Brain pericyte (primary cell): ENCODE results near the gene GRIA4.

ENCODE experiments used
- DNase-seq: peaks from one replicate; pipeline ENCODE4 v3.0.0-alpha.2; 2012; ENCODE audit warnings: low read depth, low spot score

Gene GRIA4

GRCh38 chr11:105786741-105787140 is 176.9 kb downstream of the GRIA4 start:
- no peak for DNase-seq

DNA sequence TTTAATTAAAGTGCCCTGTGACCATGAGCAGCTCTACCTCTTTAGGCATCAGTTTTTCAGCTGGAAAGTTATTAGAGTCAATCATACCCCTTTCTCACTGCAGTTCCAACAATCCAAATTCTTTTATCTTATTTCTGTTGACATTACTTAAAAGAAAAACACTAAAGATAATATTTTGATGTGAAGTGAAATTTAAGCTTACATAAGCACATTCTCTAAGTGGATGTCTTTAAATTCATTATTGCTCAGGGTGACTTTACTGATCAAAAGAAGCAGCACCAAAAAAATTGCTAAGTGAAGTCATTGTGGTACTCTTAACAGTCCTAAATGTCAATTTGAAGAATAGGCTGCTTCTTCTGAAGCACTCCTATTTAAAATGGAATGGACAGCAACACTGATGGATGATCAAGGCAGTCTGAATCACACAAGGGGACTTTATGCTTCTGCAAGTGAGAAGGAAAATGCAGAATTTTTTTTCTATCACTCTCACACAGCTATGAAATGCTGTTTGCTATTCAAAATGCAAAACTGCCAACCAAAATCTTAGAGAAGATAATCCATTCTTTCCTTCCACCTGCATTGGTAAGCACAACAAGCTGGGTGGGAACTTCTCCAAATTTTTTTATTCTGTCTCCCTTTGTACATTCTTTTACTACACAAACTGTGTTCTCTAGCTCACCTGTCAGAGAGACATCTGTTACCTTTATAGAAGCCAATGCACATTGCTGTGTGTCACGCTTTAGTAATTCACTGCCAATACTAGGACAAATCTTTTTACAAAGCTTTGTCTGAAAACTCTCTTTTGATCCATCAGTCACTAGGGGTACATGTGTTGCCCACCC is 179.9 kb downstream of the GRIA4 start:
- no peak for DNase-seq

DNA sequence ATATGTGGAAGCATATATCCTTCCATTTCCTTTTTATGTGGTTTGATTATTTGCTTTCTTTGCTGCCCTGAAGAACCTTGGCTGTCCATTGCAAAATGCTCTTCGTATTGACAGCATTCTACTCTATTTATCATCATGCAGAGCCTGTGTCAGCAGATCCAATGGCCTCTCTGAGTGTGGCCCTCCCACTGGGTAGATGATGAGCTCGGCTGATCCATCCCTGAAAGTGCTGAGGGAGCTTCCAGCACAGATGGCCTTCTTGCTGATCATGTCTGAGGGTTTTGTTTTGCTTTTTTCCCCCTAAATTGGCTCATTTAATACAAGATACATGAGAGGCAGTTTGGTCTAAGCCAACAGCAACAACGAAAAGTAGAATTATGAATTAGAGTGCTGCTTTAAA is 181.0 kb downstream of the GRIA4 start:
- peak; percentile 1 for DNase-seq

DNA sequence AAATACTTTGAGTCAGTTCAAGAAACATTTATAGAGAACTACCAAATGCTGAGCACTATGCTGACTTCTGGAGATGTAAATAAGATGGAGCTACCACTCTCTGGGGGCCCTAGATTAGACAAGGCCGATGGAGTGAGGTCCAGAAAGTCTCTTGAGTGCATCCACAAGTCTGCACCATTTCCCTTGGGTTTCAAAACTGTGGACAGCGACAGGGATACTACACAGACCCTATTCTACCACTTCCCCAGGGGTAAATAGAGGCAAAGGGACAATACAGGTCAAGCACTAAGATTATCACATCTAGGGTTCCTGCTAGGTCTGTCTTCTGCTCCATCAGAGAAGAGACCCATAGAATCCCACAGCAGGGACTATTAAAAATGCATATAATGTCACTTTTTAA is 183.2 kb downstream of the GRIA4 start:
- no peak for DNase-seq

- DNase-seq, result no peak
Measured at GRCh38 chr11:105799263-105799662, 189.4 kb downstream of the GRIA4 start.

- DNase-seq, result no peak
Measured at GRCh38 chr11:105799728-105800462, 190.0 kb downstream of the GRIA4 start.

DNA sequence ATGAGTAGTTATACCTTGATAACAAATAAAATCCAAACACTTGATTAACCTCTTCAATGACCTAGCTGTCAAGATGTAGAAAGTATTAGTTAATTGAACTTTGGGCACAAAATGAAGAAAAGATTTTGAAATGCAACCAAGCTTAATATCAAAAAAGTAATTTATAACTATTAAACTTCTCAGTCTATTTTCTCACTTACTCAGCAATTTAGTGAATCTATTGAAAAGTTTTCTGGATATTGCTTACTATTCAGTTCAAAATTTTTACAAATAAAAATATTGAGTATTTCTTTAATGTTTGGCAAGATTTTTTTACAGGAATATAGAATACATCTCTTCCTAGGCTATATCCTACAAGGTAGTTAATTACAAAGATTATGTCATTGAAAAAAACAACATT is 192.5 kb downstream of the GRIA4 start:
- no peak for DNase-seq

DNA sequence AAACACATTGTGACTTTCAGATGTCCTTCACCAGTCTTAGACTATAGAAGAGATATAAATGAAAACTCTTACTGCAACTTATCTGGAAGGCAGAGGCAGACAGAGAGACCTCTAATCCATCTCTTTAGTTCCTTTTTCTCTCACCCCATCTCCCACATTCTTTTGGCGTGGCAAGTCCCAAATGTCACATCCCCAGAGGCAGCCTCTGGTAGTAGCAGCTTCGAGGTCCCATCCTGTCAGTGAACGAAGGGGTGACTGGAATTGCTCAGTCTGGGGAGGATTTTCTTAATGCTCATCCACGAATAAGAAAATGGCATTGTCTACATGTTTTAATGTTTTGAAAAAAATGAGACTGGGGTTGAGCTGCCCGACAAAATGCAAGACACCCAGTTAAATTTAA is 201.4 kb downstream of the GRIA4 start:
- no peak for DNase-seq

DNA sequence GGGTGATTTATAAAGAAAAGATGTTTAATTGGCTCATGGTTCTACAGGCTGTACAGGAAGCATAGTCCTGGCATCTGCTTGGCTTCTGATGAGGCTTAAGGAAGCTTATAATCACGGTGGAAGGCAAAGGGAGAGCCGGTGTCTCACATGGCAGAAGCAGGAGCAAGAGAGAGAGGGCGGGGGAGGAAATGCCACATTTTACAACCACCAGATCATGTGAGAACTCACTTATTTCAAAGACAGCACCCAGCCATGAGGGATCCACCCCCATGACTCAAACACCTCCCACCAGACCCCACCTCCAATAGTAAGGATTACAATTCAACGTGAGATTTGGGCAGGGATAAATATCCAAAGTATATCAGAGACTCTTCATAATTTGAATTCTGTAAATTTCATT is 211.5 kb downstream of the GRIA4 start:
- DNase-seq, result no peak

- no peak for DNase-seq
Measured at GRCh38 chr11:105821781-105822180, 211.9 kb downstream of the GRIA4 start.

DNA sequence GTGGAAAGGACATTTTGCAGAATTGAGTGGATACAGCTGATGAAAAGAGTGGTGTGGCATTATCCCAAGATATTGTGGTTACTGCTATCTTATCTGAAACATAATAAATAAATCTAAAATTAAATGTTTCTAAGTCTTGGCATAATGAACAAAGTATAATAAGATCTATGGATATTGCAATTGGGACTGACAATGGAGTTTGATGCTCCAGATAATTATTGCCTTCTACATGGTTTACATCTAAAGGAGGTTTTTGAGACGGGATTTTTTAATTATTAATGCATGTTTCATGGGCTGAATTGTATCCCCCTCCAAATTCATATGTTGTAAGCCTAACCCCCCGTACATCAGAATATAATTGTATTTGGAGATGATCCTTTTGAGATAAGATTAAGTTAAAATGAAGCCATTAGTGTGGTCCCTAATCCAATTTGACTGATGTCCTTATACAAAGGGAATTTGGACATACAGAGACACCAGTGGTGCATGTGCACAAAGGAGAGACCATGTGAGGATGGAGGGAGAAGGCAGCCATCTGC is 213.7 kb downstream of the GRIA4 start:
- no peak for DNase-seq

DNA sequence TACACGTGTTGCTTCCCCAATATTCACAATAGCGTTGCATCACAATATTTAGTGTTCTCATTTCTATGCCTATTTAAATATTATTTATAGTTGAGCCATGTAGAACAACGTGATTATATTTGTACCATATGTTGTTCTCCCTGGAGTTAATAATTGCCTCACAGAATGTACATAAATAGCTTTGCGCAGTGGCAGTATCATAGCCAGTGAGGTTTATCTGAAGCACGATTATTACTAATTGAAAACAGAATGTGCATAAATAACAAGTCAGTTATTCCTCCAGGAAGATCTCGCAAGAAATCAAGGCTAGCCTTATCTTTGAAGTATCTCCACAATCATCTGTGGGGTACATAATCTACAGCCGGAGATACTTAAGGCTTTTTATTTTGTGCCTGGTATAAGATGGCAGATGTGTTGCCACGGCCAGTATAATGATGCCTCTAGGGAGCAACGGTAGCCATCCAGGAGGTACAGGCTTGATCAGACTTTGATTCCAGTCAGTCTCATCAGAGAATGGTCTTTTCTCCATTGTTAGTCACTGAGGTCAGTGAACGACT is 214.7 kb downstream of the GRIA4 start:
- DNase-seq, result no peak

DNA sequence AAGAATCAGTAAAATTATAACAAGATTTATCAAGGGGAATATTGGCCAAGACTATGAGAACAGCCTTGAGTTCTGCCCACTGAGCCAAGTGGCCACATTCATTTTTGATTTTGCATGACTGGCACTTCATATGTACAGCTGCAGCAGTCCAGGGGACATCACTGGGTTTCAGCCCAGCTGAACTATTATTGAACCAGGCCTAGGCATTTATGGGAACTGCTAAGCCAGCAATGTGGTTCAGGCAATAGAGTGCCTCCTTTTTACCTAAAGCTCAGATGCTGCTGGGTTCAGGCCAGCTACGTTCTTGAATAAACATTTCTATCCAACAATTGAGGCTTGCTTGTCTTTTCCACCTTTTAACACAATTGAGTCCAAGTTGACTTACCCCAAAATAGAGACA is 215.3 kb downstream of the GRIA4 start:
- DNase-seq, result no peak

- no peak for DNase-seq
Measured at GRCh38 chr11:105827906-105828305, 218.0 kb downstream of the GRIA4 start.

DNA sequence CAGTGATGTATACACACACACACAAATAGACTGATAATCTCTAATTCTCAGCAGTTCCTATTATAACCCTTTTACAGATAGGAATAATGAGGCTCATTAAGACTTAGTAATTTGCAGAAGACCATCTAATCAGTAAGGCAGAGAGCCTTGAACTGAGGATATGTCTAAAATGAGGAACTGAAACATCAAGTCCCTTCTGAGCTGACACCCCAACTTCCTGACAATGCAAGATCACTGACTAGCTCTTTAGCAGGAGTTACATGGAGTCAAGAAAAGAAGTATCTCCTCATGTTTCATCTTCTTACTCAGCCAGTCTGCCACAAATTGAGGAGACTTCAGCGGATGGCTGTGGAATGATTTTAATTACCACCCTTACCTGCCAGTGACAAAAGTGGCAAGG is 219.2 kb downstream of the GRIA4 start:
- no peak for DNase-seq

DNA sequence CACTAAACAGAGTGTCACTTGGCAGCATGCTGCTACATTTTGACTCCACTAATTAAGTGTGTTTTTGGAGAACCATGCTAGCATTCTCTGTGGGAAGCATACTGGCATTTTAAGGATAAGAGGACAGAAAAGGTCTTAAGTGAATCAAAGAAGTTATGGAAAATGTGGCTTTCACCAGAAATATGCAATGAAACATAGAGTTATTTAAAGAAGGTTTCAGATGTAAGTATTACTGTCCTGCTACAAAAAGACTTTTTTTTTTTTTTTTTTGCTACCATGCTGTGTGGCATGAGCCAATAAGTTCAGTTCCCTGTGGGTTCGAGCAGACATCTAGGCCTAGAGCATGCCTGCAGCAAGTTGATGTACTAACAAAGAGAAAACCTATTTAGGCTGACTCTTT is 224.6 kb downstream of the GRIA4 start:
- DNase-seq, result no peak

GRCh38 chr11:105838668-105839384 is 229.0 kb downstream of the GRIA4 start:
- no peak for DNase-seq

DNA sequence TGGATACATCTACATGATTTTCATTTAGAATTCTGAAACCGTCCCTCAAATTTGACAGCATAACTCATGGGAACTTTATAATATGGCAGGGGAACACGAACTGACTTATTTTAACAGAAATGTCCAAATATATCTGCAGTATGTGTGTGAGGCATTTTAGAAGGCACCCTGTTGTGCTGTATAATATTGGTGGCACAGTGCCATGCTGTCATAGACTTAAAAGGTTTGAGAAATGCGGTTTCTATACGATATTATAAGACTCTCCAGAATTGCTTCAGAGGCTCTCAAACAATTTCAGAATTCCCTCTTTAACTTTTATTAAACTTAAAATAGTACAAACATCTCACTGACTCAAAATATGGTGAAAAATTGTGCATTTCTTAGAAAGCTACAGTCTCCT is 230.5 kb downstream of the GRIA4 start:
- DNase-seq, result peak; percentile 36

DNA sequence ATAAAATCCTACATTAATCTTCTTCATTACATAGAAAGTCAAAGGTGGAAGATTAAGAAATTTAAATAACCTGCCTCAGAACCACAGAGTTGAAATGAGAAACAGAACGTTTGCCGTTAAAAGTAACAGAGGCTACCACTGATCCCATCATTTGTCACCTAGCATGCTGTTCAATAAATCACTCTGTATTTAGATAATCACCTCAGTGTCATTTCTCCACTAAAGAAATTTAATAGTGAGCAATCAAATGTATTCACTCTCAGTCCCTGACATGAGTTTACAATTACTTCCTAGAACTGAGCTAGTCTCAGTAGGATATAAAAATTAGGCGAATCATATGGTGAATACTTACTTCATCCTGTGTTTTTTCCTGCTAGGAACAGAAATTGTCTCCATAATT is 242.5 kb downstream of the GRIA4 start:
- DNase-seq, result no peak

GRCh38 chr11:105854269-105854668 is 244.4 kb downstream of the GRIA4 start:
- DNase-seq, result no peak

DNA sequence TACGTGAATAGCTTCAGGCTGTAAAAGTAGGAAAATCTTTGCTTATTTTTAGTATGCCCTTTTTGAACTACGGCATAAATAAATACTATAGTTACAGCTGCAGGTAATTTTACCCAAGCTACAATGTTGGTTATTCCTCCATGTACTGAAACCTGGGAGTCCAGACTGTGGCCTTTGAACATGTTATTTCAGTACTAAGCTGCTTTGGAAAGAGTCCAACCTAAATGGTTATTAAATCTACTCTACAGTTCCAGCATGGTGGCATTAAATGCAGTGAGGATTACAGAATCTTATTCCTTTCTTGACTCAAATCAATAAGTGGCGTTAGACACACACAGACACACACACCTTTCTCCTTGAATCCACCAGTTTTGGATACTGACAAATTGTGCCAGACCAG is 247.1 kb downstream of the GRIA4 start:
- DNase-seq, result no peak

DNA sequence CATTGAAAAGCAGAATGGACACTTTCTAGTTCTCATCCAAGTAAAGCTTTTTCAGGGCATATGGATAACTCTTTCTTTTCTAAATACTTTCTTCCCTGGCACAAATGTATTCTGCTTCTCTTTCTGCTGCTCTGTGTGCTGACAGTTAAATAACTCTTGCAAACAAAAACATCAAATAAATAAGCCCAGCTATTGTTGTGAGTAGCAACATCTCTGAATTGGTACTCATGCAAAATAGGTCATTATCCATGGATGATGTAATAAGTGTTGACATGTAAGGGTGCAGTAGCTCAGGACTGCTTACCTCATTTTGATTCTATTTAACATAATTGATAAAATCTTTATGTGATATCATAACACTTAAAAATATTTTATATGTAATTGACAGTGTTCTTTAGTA is 247.9 kb downstream of the GRIA4 start:
- DNase-seq, result no peak
